ENCODE results near the gene UST. TPM values are rescaled to one million over a fixed set of nuclear protein-coding genes. Genes with fewer than 3 reads are reported as not detected.

The UST gene
- total and polyA plus RNA-seq, 4 donors: 8.4 to 21.5 (median 14.1) TPM

DNA sequence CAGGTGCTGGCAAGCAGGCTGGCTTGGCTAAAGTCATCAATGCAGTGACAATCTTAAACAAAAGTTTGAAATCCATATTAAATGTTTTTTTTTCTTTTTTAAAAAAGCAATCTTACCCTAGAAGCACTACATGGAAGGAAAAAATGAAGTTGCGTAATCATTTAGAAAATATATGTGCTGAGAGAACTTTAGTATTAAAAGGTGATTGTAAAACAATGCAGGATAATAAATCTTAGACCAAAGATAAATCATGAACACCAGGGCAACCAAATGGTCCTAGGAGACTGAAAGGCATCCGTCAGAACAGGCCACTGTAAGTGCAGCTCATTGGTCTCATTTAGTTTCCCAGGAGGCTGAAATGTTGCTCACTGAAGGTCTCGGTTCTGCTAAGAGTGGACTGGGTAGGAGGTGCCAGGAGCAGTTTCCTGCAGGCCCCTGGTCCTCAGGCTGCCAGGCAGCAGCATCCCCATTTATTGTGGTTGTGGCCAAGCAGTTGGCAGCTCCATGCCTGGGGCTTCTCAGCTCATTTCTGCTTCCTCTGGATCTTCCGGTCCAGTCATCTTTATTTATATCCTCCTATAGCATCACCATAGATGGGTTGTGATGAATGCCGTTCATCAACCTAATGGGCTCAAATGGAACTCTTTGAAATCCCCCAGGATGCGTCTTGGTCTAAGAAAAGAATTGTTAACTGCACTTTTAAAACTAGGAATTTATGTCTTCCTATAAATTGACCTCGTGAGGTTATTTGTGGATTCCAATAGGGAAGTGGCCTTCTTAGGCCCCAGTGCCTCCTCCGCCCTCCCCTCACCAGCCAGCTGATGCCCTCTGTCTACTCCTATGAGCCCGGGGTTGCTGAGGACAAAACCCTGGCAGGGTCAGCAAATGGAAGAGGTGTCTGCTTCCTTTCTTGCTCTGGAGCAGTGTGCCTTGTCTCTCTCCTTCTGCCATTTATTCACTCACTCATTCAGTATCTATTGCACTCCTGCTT is 269.0 kb downstream of the UST start:
- H3K27me3 ChIP-seq (ENCODE audit: control insufficient read depth in 1 of 2, insufficient read depth in 2 of 2, low read length in 1 of 2): no peaks in the 10 kb centered on the region
- WGBS, 2 donors: 80 to 84% methylated on average over 9 of the region's 9 CpGs
- no peak overlapping the region for H3K4me3 ChIP-seq (ENCODE audit: low read length in 2 of 2)
- DNase-seq: no peak
- no peak for ATAC-seq (ENCODE audit: low FRiP score)
- H3K9me3 ChIP-seq (ENCODE audit: control insufficient read depth, low read length): no peaks in the 10 kb centered on the region
- H3K4me1 ChIP-seq (ENCODE audit: control insufficient read depth in 1 of 2, insufficient read depth in 2 of 2, low read length in 2 of 2): no peaks in the 10 kb centered on the region
- H3K27ac ChIP-seq (ENCODE audit: low read depth in 1 of 2, low read length in 2 of 2): no peak overlapping the region
- H3K36me3 ChIP-seq (ENCODE audit: control insufficient read depth in 1 of 2, insufficient read depth in 2 of 2, low read length in 1 of 2): no peaks in the 10 kb centered on the region
- intact Hi-C loops (cut with DNase I): no loop called here

DNA sequence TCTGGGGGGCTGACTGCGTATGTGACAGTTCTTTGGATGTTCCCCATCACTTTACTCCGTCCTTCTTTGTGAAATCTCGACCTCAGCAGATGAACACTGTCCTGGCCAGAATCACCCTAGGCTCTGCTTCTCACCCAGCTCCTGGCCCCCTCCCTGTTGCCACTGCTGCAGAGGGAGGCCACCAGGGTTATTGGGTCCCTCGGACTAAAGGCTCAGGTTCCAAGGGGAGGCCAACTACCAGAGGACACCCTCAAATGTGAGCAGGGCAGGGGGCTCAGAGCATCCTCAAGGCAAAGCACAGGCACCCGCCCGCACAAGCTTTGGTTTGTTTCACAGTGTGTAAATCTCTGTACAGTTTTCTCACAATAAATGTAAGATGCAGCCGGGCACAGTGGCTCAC is 269.9 kb downstream of the UST start:
- no peak overlapping the region for H3K27ac ChIP-seq (ENCODE audit: low read depth in 1 of 2, low read length in 2 of 2)
- no peaks in the 10 kb centered on the region for H3K4me1 ChIP-seq (ENCODE audit: control insufficient read depth in 1 of 2, insufficient read depth in 2 of 2, low read length in 2 of 2)
- peak in 1 of 2 donors; percentile 59 for DNase-seq
- no peak overlapping the region for H3K4me3 ChIP-seq (ENCODE audit: low read length in 2 of 2)
- H3K27me3 ChIP-seq (ENCODE audit: control insufficient read depth in 1 of 2, insufficient read depth in 2 of 2, low read length in 1 of 2): no peaks in the 10 kb centered on the region
- 95 to 99% methylated on average over 7 of the region's 7 CpGs for WGBS, 2 donors
- intact Hi-C loops (cut with DNase I): no loop called here
- ATAC-seq (ENCODE audit: low FRiP score): no peak
- no peaks in the 10 kb centered on the region for H3K9me3 ChIP-seq (ENCODE audit: control insufficient read depth, low read length)
- peaks cover 0 to 2% of the 10 kb centered on the region in 2 donors for H3K36me3 ChIP-seq (ENCODE audit: control insufficient read depth in 1 of 2, insufficient read depth in 2 of 2, low read length in 1 of 2)

DNA sequence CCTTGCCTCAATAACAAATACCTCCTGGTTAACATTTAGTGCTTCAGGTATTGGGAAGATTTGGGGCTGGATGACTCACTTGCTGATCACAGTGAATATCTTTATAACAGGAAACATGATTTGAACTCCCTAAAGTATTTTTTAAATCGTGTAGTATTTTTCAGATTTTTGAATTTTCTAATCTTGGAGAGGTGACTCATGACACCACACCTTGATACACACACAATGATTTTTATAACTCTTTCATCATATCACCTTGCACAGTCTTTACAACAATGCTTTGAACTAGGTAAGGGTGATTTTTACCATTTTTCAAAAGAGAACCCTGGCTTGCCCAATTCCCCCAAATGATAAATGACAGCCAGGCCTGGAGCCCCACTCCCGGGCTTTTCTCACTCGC is 273.5 kb downstream of the UST start:
- no peak for ATAC-seq (ENCODE audit: low FRiP score)
- DNase-seq: no peak
- no peaks in the 10 kb centered on the region for H3K27me3 ChIP-seq (ENCODE audit: control insufficient read depth in 1 of 2, insufficient read depth in 2 of 2, low read length in 1 of 2)
- 88 to 89% methylated on average over 3 of the region's 3 CpGs for WGBS, 2 donors
- no peak overlapping the region for H3K27ac ChIP-seq (ENCODE audit: low read depth in 1 of 2, low read length in 2 of 2)
- intact Hi-C loops (cut with DNase I): no loop called here
- no peak overlapping the region for H3K4me3 ChIP-seq (ENCODE audit: low read length in 2 of 2)
- H3K9me3 ChIP-seq (ENCODE audit: control insufficient read depth, low read length): no peaks in the 10 kb centered on the region
- H3K36me3 ChIP-seq (ENCODE audit: control insufficient read depth in 1 of 2, insufficient read depth in 2 of 2, low read length in 1 of 2): peaks cover 0 to 4% of the 10 kb centered on the region in 2 donors
- no peaks in the 10 kb centered on the region for H3K4me1 ChIP-seq (ENCODE audit: control insufficient read depth in 1 of 2, insufficient read depth in 2 of 2, low read length in 2 of 2)

DNA sequence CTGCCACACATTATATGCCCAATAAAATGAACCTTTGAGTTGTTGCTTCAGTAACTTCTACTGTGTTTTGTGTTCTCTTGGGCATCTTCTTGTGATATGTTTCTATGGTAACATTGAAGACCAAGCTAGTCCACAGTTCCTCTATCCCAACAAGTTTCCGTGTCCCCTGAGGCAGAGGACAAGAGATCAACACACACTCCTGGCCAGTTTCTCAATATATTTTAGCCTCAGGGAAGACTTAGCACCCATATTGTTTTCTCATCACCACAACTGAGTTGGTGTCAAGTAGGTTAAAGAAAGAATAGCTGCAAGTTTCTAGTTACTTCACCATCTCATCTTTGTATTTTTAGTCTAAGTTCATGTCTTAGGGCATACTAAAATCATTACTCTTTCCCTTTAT is 277.5 kb downstream of the UST start:
- H3K36me3 ChIP-seq (ENCODE audit: control insufficient read depth in 1 of 2, insufficient read depth in 2 of 2, low read length in 1 of 2): peaks cover 0 to 4% of the 10 kb centered on the region in 2 donors
- WGBS, 2 donors: 71% methylated on average over 1 of the region's 1 CpG
- DNase-seq (no peak), ATAC-seq (ENCODE audit: low FRiP score) (no peak)
- no peaks in the 10 kb centered on the region for H3K27me3 ChIP-seq (ENCODE audit: control insufficient read depth in 1 of 2, insufficient read depth in 2 of 2, low read length in 1 of 2)
- H3K27ac ChIP-seq (ENCODE audit: low read depth in 1 of 2, low read length in 2 of 2): no peak overlapping the region
- H3K4me3 ChIP-seq (ENCODE audit: low read length in 2 of 2): no peak overlapping the region
- H3K4me1 ChIP-seq (ENCODE audit: control insufficient read depth in 1 of 2, insufficient read depth in 2 of 2, low read length in 2 of 2): no peaks in the 10 kb centered on the region
- H3K9me3 ChIP-seq (ENCODE audit: control insufficient read depth, low read length): no peaks in the 10 kb centered on the region
- intact Hi-C loops (cut with DNase I): no loop called here

DNA sequence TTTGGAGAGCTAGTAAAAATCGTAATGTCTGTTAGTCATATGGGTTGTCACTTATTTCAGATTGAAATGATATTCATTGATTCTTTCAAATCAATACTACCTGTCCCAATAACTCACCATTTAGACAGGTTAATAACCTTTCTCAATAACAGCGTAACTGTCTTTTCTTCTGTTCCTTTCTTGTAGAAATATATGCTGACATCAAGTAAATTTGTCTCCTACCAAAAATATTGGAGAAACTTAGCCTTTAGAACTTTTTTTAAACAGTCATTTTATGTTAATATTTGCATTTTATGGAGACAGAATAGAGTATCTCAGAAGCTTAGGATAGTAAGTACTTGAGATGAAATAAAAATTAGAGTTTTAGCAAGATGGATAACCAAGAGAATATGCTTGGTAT is 278.2 kb downstream of the UST start:
- no peaks in the 10 kb centered on the region for H3K4me1 ChIP-seq (ENCODE audit: control insufficient read depth in 1 of 2, insufficient read depth in 2 of 2, low read length in 2 of 2)
- H3K27ac ChIP-seq (ENCODE audit: low read depth in 1 of 2, low read length in 2 of 2): no peak overlapping the region
- 89 to 96% methylated on average over 2 of the region's 2 CpGs for WGBS, 2 donors
- intact Hi-C loops (cut with DNase I): loop anchor here (5.0 kb wide), 2 partner anchors 407 to 448 kb away; no protein-coding TSS in a partner anchor
- H3K9me3 ChIP-seq (ENCODE audit: control insufficient read depth, low read length): no peaks in the 10 kb centered on the region
- no peak for ATAC-seq (ENCODE audit: low FRiP score)
- no peak overlapping the region for H3K4me3 ChIP-seq (ENCODE audit: low read length in 2 of 2)
- H3K36me3 ChIP-seq (ENCODE audit: control insufficient read depth in 1 of 2, insufficient read depth in 2 of 2, low read length in 1 of 2): peaks cover 0 to 4% of the 10 kb centered on the region in 2 donors
- no peak for DNase-seq
- H3K27me3 ChIP-seq (ENCODE audit: control insufficient read depth in 1 of 2, insufficient read depth in 2 of 2, low read length in 1 of 2): no peaks in the 10 kb centered on the region

DNA sequence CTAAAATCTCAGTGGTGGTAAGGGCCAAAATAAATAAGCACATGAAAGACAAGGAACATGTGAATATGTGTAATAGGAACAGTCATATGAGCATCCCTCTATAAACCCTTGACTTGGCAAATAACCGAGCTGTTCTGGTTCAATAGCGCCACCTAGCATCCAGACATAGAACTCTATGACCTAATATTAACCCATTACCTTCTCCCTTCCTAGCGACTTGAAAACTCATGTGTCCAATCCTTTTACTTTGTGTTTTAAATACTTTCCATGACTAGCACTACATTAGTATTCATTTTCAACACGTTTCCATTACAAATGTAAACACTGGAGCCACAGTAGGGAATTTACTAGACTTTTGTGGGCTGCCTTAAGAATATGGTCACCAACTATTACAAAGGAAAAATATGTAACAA is 279.7 kb downstream of the UST start:
- 31 to 32% methylated on average over 4 of the region's 4 CpGs for WGBS, 2 donors
- no peak overlapping the region for H3K4me3 ChIP-seq (ENCODE audit: low read length in 2 of 2)
- intact Hi-C loops (cut with DNase I): loop anchor here (5.0 kb wide), 2 partner anchors 406 to 449 kb away; no protein-coding TSS in a partner anchor
- H3K36me3 ChIP-seq (ENCODE audit: control insufficient read depth in 1 of 2, insufficient read depth in 2 of 2, low read length in 1 of 2): peaks cover 0 to 3% of the 10 kb centered on the region in 2 donors
- H3K27me3 ChIP-seq (ENCODE audit: control insufficient read depth in 1 of 2, insufficient read depth in 2 of 2, low read length in 1 of 2): no peaks in the 10 kb centered on the region
- ATAC-seq (ENCODE audit: low FRiP score) (peak; percentile 76), DNase-seq (no peak)
- no peaks in the 10 kb centered on the region for H3K4me1 ChIP-seq (ENCODE audit: control insufficient read depth in 1 of 2, insufficient read depth in 2 of 2, low read length in 2 of 2)
- H3K27ac ChIP-seq (ENCODE audit: low read depth in 1 of 2, low read length in 2 of 2): no peak overlapping the region
- no peaks in the 10 kb centered on the region for H3K9me3 ChIP-seq (ENCODE audit: control insufficient read depth, low read length)

DNA sequence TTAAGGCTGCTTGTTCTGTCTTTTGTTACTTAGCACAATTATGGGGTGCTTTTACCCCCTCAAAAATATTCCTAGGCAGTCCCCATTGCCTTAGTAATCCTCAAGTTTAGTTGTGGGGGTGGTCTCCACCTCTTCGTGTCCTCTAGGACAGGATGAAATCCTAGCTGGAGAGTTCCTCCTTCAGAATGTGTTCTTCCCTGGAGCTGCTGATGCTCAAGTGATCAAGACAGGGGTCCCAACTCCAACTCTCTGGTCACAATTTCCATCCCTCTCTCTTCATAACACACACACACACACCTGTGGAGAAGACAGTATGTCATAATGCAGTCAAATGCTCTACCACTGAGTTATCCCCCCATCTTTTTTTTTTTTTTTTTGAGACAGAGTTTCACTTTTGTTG is 280.7 kb downstream of the UST start:
- no peak for DNase-seq
- H3K4me1 ChIP-seq (ENCODE audit: control insufficient read depth in 1 of 2, insufficient read depth in 2 of 2, low read length in 2 of 2): no peaks in the 10 kb centered on the region
- ATAC-seq (ENCODE audit: low FRiP score): no peak
- H3K4me3 ChIP-seq (ENCODE audit: low read length in 2 of 2): no peak overlapping the region
- intact Hi-C loops (cut with DNase I): loop anchor here (5.0 kb wide), 2 partner anchors 405 to 450 kb away; no protein-coding TSS in a partner anchor
- no peak overlapping the region for H3K27ac ChIP-seq (ENCODE audit: low read depth in 1 of 2, low read length in 2 of 2)
- H3K36me3 ChIP-seq (ENCODE audit: control insufficient read depth in 1 of 2, insufficient read depth in 2 of 2, low read length in 1 of 2): peaks cover 0 to 2% of the 10 kb centered on the region in 2 donors
- WGBS, 2 donors: 96 to 100% methylated on average over 1 of the region's 1 CpG
- no peaks in the 10 kb centered on the region for H3K27me3 ChIP-seq (ENCODE audit: control insufficient read depth in 1 of 2, insufficient read depth in 2 of 2, low read length in 1 of 2)
- H3K9me3 ChIP-seq (ENCODE audit: control insufficient read depth, low read length): no peaks in the 10 kb centered on the region

DNA sequence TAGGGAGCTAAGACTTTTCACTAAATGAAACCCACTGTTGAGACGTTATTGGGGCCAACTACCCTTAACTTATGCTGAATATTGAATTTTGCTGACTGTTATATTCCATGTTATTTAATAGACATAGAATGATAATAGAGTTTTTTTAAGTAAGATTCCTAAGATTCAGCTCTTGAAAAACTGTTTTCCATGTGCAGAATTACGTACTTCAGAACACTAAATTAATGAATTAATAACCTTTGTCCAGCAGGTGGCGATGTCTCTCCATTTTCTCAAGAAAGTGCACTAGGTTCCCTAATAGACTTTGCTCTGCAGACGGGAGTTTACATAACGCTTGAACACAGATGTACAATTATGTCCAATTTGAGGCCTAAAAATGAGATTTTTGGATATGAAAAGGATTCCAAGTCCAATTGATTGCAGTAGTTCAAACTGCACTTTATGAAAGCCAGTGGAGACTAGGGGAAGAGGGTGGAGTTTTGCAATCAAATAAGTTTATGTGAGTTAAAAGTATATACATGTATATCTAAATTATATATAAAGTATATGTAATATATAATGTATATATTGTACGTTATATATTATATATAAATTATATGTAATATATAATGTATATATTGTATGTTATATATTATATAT is 282.1 kb downstream of the UST start:
- no peaks in the 10 kb centered on the region for H3K9me3 ChIP-seq (ENCODE audit: control insufficient read depth, low read length)
- intact Hi-C loops (cut with DNase I): loop anchor here (2.0 to 5.0 kb wide), 4 partner anchors 52 to 452 kb away; no protein-coding TSS in a partner anchor
- H3K4me3 ChIP-seq (ENCODE audit: low read length in 2 of 2): no peak overlapping the region
- DNase-seq (peak in 1 of 2 donors; percentile 62), ATAC-seq (ENCODE audit: low FRiP score) (peak; percentile 83)
- no peaks in the 10 kb centered on the region for H3K36me3 ChIP-seq (ENCODE audit: control insufficient read depth in 1 of 2, insufficient read depth in 2 of 2, low read length in 1 of 2)
- no peaks in the 10 kb centered on the region for H3K27me3 ChIP-seq (ENCODE audit: control insufficient read depth in 1 of 2, insufficient read depth in 2 of 2, low read length in 1 of 2)
- 8 to 9% methylated on average over 6 of the region's 6 CpGs for WGBS, 2 donors
- H3K4me1 ChIP-seq (ENCODE audit: control insufficient read depth in 1 of 2, insufficient read depth in 2 of 2, low read length in 2 of 2): peaks cover 0 to 3% of the 10 kb centered on the region in 2 donors
- H3K27ac ChIP-seq (ENCODE audit: low read depth in 1 of 2, low read length in 2 of 2): no peak overlapping the region

Data from aorta (tissue), 5 donors.